RKO (cell line): ENCODE data around the gene MCF2L2.

Experiments used
- DNase-seq: peaks from one replicate; pipeline ENCODE4 v3.0.0-alpha.2; 2016; ENCODE audit warnings: low spot score

The MCF2L2 gene

GRCh38 chr3:183324083-183324482, 104.3 kb downstream of the MCF2L2 start:
- peak; percentile 64 for DNase-seq

GRCh38 chr3:183319371-183319770, 109.0 kb downstream of the MCF2L2 start:
- no peak for DNase-seq

GRCh38 chr3:183318877-183319276, 109.5 kb downstream of the MCF2L2 start:
- DNase-seq, result no peak

GRCh38 chr3:183317886-183318865, 110.2 kb downstream of the MCF2L2 start:
- no peak for DNase-seq

GRCh38 chr3:183317271-183317670, 111.1 kb downstream of the MCF2L2 start:
- no peak for DNase-seq

- DNase-seq, result no peak
These were observed 112.7 kb downstream of the MCF2L2 start for GRCh38 chr3:183315739-183316138.

GRCh38 chr3:183313764-183314163, 114.7 kb downstream of the MCF2L2 start:
- DNase-seq, result no peak

GRCh38 chr3:183313351-183313750, 115.1 kb downstream of the MCF2L2 start:
- no peak for DNase-seq

GRCh38 chr3:183312433-183312832, 116.0 kb downstream of the MCF2L2 start:
- no peak for DNase-seq

GRCh38 chr3:183310936-183311335, 117.5 kb downstream of the MCF2L2 start:
- no peak for DNase-seq

- DNase-seq, result no peak
These were observed 119.1 kb downstream of the MCF2L2 start for GRCh38 chr3:183309276-183309675.

- DNase-seq, result no peak
These were observed 119.7 kb downstream of the MCF2L2 start for GRCh38 chr3:183308751-183309150.

GRCh38 chr3:183307749-183308148, 120.7 kb downstream of the MCF2L2 start:
- DNase-seq, result no peak

- peak; percentile 58 for DNase-seq
These were observed 121.4 kb downstream of the MCF2L2 start for GRCh38 chr3:183306798-183307671.

GRCh38 chr3:183303690-183304089, 124.7 kb downstream of the MCF2L2 start:
- no peak for DNase-seq

- no peak for DNase-seq
These were observed 126.4 kb downstream of the MCF2L2 start for GRCh38 chr3:183301937-183302580.

- no peak for DNase-seq
These were observed 127.3 kb downstream of the MCF2L2 start for GRCh38 chr3:183300996-183301562.

- no peak for DNase-seq
These were observed 128.4 kb downstream of the MCF2L2 start for GRCh38 chr3:183299976-183300375.

- DNase-seq, result peak; percentile 36
These were observed 129.7 kb downstream of the MCF2L2 start for GRCh38 chr3:183298701-183299153.

GRCh38 chr3:183296944-183297343, 131.5 kb downstream of the MCF2L2 start:
- DNase-seq, result no peak

- DNase-seq, result no peak
These were observed 133.2 kb downstream of the MCF2L2 start for GRCh38 chr3:183295211-183295610.

- DNase-seq, result no peak
These were observed 134.5 kb downstream of the MCF2L2 start for GRCh38 chr3:183293966-183294365.
